MM.1S (cell line): ENCODE results near the gene MOB3B.

Experiments used
- DNase-seq: peaks from one replicate; pipeline ENCODE4 v3.0.0-alpha.2; 2015
- H2AFZ ChIP-seq: fragments of 300-600 bp; sonication (generic); 2 replicates; pipeline ENCODE4 v1.6.0; 2016; ENCODE audit warnings: antibody characterized with exemption, low read length
- H3F3A ChIP-seq: fragments of 300-600 bp; sonication (generic); 2 replicates; pipeline ENCODE4 v1.6.1; 2016; ENCODE audit warnings: mild to moderate bottlenecking, antibody characterized with exemption, low read length, moderate library complexity, mixed read lengths; ENCODE audit not compliant: insufficient read depth
- H3K27ac ChIP-seq: fragments of 300-600 bp; sonication (generic); 2 replicates; pipeline ENCODE4 v1.5.1; 2016; ENCODE audit warnings: mild to moderate bottlenecking, low read length
- H3K27me3 ChIP-seq: fragments of 300-600 bp; sonication (generic); replicated peaks from 2 replicates; pipeline ENCODE4 v1.6.0; 2016; ENCODE audit warnings: low read length; ENCODE audit not compliant: insufficient read depth
- H3K36me3 ChIP-seq: fragments of 300-600 bp; sonication (generic); replicated peaks from 2 replicates; pipeline ENCODE4 v1.6.1; 2016; ENCODE audit warnings: mild to moderate bottlenecking, low read length, mixed read lengths; ENCODE audit not compliant: insufficient read depth
- H3K4me1 ChIP-seq: fragments of 300-600 bp; sonication (generic); 2 replicates; pipeline ENCODE4 v1.6.1; 2016; ENCODE audit warnings: low read length, mixed read lengths
- H3K4me2 ChIP-seq: fragments of 300-600 bp; sonication (generic); 2 replicates; pipeline ENCODE4 v1.6.0; 2016; ENCODE audit warnings: low read depth, low read length
- H3K4me3 ChIP-seq: fragments of 300-600 bp; sonication (generic); 2 replicates; pipeline ENCODE4 v1.5.1; 2016; ENCODE audit warnings: low read length, mixed read lengths
- H3K79me2 ChIP-seq: fragments of 300-600 bp; sonication (generic); 2 replicates; pipeline ENCODE4 v1.6.1; 2016; ENCODE audit warnings: mixed run types, low read length, mixed read lengths
- H3K9ac ChIP-seq: fragments of 300-600 bp; sonication (generic); 2 replicates; pipeline ENCODE4 v1.6.1; 2016; ENCODE audit warnings: low read length, mixed read lengths
- H3K9me2 ChIP-seq: fragments of 300-600 bp; sonication (generic); replicated peaks from 2 replicates; pipeline ENCODE4 v1.6.1; 2016; ENCODE audit warnings: mild to moderate bottlenecking, low read length, mixed read lengths; ENCODE audit not compliant: insufficient read depth
- H3K9me3 ChIP-seq: fragments of 300-600 bp; sonication (generic); replicated peaks from 2 replicates; pipeline ENCODE4 v1.6.1; 2016; ENCODE audit warnings: mild to moderate bottlenecking, low read length, mixed read lengths; ENCODE audit not compliant: insufficient read depth
- H4K20me1 ChIP-seq: fragments of 300-600 bp; sonication (generic); 2 replicates; pipeline ENCODE4 v1.6.1; 2016; ENCODE audit warnings: mild to moderate bottlenecking, low read length, moderate library complexity, mixed read lengths; ENCODE audit not compliant: insufficient read depth
- CTCF ChIP-seq: fragments of 300-600 bp; sonication (generic); IDR thresholded peaks from 2 replicates; pipeline ENCODE4 v1.5.1; 2016; ENCODE audit warnings: antibody characterized with exemption, low read length, mixed read lengths
- EZH2 ChIP-seq: fragments of 300-600 bp; sonication (generic); optimal IDR thresholded peaks from 2 replicates; pipeline ENCODE3; 2017; ENCODE audit warnings: low read depth, mild to moderate bottlenecking, antibody characterized with exemption, low read length, mixed read lengths
- EZH2phosphoT487 ChIP-seq: fragments of 300-600 bp; sonication (generic); IDR thresholded peaks from 2 replicates; pipeline ENCODE4 v1.6.1; 2018; ENCODE audit warnings: antibody characterized with exemption, low read length

MOB3B gene

GRCh38 chr9:27355166-27355565, 174.4 kb downstream of the MOB3B start:
- Histone ChIP-seq H3K27ac (no peak overlapping the region), H3K9ac (no peak overlapping the region), H3K79me2 (no peaks in the 10 kb centered on the region), H3F3A (no peaks in the 10 kb centered on the region), H3K4me2 (no peak overlapping the region), H3K9me3 (no peaks in the 10 kb centered on the region), H4K20me1 (no peaks in the 10 kb centered on the region), H3K4me3 (no peak overlapping the region), H3K9me2 (no peaks in the 10 kb centered on the region), H3K36me3 (no peaks in the 10 kb centered on the region), H2AFZ (no peak overlapping the region), H3K4me1 (peaks cover 8% of the 10 kb centered on the region; the same call in 1 of the 2 replicates), H3K27me3 (no peaks in the 10 kb centered on the region)
- TF ChIP-seq CTCF (no peak), EZH2 (no peak), EZH2phosphoT487 (no peak)
- no peak for DNase-seq

GRCh38 chr9:27353474-27354229, 176.0 kb downstream of the MOB3B start:
- Histone ChIP-seq H4K20me1 (no peaks in the 10 kb centered on the region), H3K4me1 (peaks cover 8% of the 10 kb centered on the region; the same call in 1 of the 2 replicates), H3F3A (no peaks in the 10 kb centered on the region), H3K27me3 (no peaks in the 10 kb centered on the region), H3K4me2 (no peak overlapping the region), H3K27ac (no peak overlapping the region), H3K4me3 (no peak overlapping the region), H3K36me3 (no peaks in the 10 kb centered on the region), H2AFZ (no peak overlapping the region), H3K9me3 (no peaks in the 10 kb centered on the region), H3K9me2 (no peaks in the 10 kb centered on the region), H3K9ac (no peak overlapping the region), H3K79me2 (no peaks in the 10 kb centered on the region)
- no peak for TF ChIP-seq EZH2phosphoT487
- TF ChIP-seq CTCF = no peak
- TF ChIP-seq EZH2 = no peak
- no peak for DNase-seq

- Histone ChIP-seq H3K9ac (no peak overlapping the region), H3K4me1 (peaks cover 8% of the 10 kb centered on the region; the same call in 1 of the 2 replicates), H3K79me2 (no peaks in the 10 kb centered on the region), H3K4me2 (no peak overlapping the region), H2AFZ (no peak overlapping the region), H4K20me1 (no peaks in the 10 kb centered on the region), H3K27ac (no peak overlapping the region), H3K4me3 (no peak overlapping the region), H3K9me3 (no peaks in the 10 kb centered on the region), H3K9me2 (no peaks in the 10 kb centered on the region), H3K27me3 (no peaks in the 10 kb centered on the region), H3F3A (no peaks in the 10 kb centered on the region), H3K36me3 (no peaks in the 10 kb centered on the region)
- no peak for DNase-seq
- no peak for TF ChIP-seq EZH2phosphoT487
- no peak for TF ChIP-seq EZH2
- TF ChIP-seq CTCF = no peak
Observed at GRCh38 chr9:27353166-27353473, 176.5 kb downstream of the MOB3B start.
